ENCODE data around the gene MORN1. TPM values are rescaled to one million over a fixed set of nuclear protein-coding genes. Genes with fewer than 3 reads are reported as not detected.

Gene MORN1
- total and polyA plus RNA-seq, 2 of the 8 experiments (the other 6 are each of a cell fraction or from before 2014, with no cell fraction given): 5.0 to 9.1 TPM

DNA sequence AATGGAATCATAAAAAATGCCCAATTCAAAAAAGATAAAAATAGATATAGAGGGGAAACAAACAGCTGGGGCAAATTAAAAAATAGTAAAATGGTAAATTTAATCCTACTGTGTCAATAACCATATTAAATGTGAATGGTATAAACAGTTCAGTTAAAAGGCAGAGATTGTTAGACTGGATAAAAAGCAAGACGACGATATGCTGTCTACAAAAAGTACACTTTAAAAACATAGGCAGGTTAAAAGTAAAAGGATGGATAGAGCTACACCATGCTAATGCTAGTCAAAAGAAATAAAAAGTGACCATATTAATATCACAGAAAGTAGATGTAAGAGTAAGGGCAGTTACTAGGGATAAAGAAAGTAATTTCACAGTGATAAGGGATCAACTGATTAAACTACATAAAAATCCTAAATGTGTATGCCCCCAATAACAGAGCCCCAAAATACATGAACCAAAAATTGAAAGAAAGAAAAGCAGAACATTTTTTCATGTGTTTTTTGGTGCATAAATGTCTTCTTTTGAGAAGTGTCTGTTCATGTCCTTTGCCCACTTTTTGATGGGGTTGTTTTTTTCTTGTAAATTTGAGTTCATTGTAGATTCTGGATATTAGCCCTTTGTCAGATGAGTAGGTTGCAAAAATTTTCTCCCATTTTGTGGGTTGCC, 27.4 kb downstream of the MORN1 start:
- WGBS, 2 experiments (ENCODE audit: extremely low coverage in 1 of 2, insufficient coverage in 1 of 2, insufficient read length in 1 of 2, insufficient replicate concordance in 2 of 2, low coverage in 1 of 2, low lambda C conversion rate in 2 of 2, missing lambda C conversion rate in 1 of 2): 85% methylated on average over 2 of the region's 2 CpGs; no CpG with 5 or more reads in 1 of the 2 experiments
- H3K4me1 ChIP-seq (replicated peaks in 1 of 4; ENCODE audit: control insufficient read depth in 3 of 4, insufficient read depth in 4 of 4, low read length in 3 of 4): no peaks in the 10 kb centered on the region
- no peak overlapping the region for H3K4me3 ChIP-seq (ENCODE audit: extremely low read depth in 1 of 4, insufficient read depth in 2 of 4, low read depth in 3 of 4, low read length in 4 of 4)
- H3K36me3 ChIP-seq (ENCODE audit: control insufficient read depth in 2 of 4, insufficient read depth in 4 of 4, low read length in 3 of 4): no peaks in the 10 kb centered on the region
- H3K27me3 ChIP-seq (replicated peaks in 1 of 4; ENCODE audit: control insufficient read depth in 3 of 4, extremely low read depth in 1 of 4, insufficient read depth in 3 of 4, low read length in 3 of 4): no peaks in the 10 kb centered on the region; a peak in 1 of 7 replicates
- no peak overlapping the region for H3K23ac ChIP-seq (ENCODE audit: insufficient read length)
- no peak overlapping the region for H3K27ac ChIP-seq (ENCODE audit: low read depth, low read length)
- no peak overlapping the region for H2BK15ac ChIP-seq (ENCODE audit: low read length)
- H2AK5ac ChIP-seq (ENCODE audit: low read depth, low read length): no peak overlapping the region
- no peak overlapping the region for H3K14ac ChIP-seq (ENCODE audit: insufficient read length)
- H4K8ac ChIP-seq (ENCODE audit: extremely low read depth, insufficient read depth, low read length): no peak overlapping the region
- no peak for DNase-seq (ENCODE audit: low read depth in 1 of 2, low spot score in 2 of 2)
- no peak overlapping the region for H3K4ac ChIP-seq (replicated peaks; ENCODE audit: insufficient read length, low read depth, low read length)
- H2BK20ac ChIP-seq (ENCODE audit: low read length): no peak overlapping the region
- no peak overlapping the region for H2BK12ac ChIP-seq (ENCODE audit: low read depth, low read length)
- no peaks in the 10 kb centered on the region for H4K20me1 ChIP-seq (replicated peaks in 1 of 2; ENCODE audit: control insufficient read depth in 1 of 2, insufficient read depth in 2 of 2, low read length in 2 of 2)
- H3K23me2 ChIP-seq (ENCODE audit: low read depth, low read length): no peaks in the 10 kb centered on the region
- no peak overlapping the region for H2AFZ ChIP-seq (ENCODE audit: low read length)
- CTCF ChIA-PET (ENCODE audit: partially characterized antibody): interaction anchor here (0.8 kb wide), 1 partner anchor 11 kb away, joined by 3 read pairs; no protein-coding TSS in a partner anchor
- FAIRE-seq: no peak
- no peak overlapping the region for H2BK5ac ChIP-seq (ENCODE audit: low read depth, low read length)
- no peak overlapping the region for H4K5ac ChIP-seq (ENCODE audit: insufficient read length, low read depth, low read length)
- H3K79me2 ChIP-seq (ENCODE audit: control insufficient read depth in 1 of 2, insufficient read depth in 2 of 2, low read length in 2 of 2): no peaks in the 10 kb centered on the region
- H2BK120ac ChIP-seq (replicated peaks; ENCODE audit: low read depth, low read length): no peak overlapping the region
- no peaks in the 10 kb centered on the region for H3K79me1 ChIP-seq (ENCODE audit: low read depth, low read length)
- no peak overlapping the region for H3K56ac ChIP-seq (replicated peaks; ENCODE audit: insufficient read length, low read depth, low read length)
- no peak overlapping the region for H4K91ac ChIP-seq (replicated peaks; ENCODE audit: insufficient read length, low read length)
- peaks cover 0 to 3% of the 10 kb centered on the region in 2 experiments; a peak in 2 of 4 replicates for H3K9me3 ChIP-seq (ENCODE audit: insufficient read depth in 2 of 2, low read depth in 1 of 2, low read length in 1 of 2)
- H3K18ac ChIP-seq (ENCODE audit: extremely low read depth, low read length): no peak overlapping the region
- H3K9ac ChIP-seq (replicated peaks in 1 of 4; ENCODE audit: extremely low read depth in 1 of 4, low read depth in 3 of 4, low read length in 3 of 4): no peak overlapping the region
- H3K4me2 ChIP-seq (ENCODE audit: insufficient read depth in 1 of 2, low read depth in 2 of 2, low read length in 2 of 2): no peak overlapping the region
- POLR2A ChIA-PET (ENCODE audit: partially characterized antibody): no interaction called here
- TF ChIP-seq SP4 (IDR thresholded peaks at IDR 0.05; ENCODE audit: low read length): no peak
- no peak for TF ChIP-seq NRF1 (IDR thresholded peaks at IDR 0.05; ENCODE audit: low read depth, low read length)
- TF ChIP-seq RNF2 (IDR thresholded peaks at IDR 0.05; ENCODE audit: borderline replicate concordance, low read depth, low read length, missing control alignments, poor library complexity, severe bottlenecking): no peak
- TF ChIP-seq NANOG (IDR thresholded peaks at IDR 0.05; ENCODE audit: insufficient read depth, low read depth, low read length, poor library complexity, severe bottlenecking): no peak
- no peak for TF ChIP-seq CBX8 (IDR thresholded peaks at IDR 0.05; ENCODE audit: borderline replicate concordance, low read depth, low read length)
- TF ChIP-seq CBX5 (IDR thresholded peaks at IDR 0.05; ENCODE audit: low read depth, low read length): no peak
- TF ChIP-seq CHD2 (IDR thresholded peaks at IDR 0.05; ENCODE audit: low read length): no peak
- TF ChIP-seq BRCA1 (IDR thresholded peaks at IDR 0.05; ENCODE audit: low read depth, low read length): no peak
- TF ChIP-seq POU5F1 (IDR thresholded peaks at IDR 0.05; ENCODE audit: low read depth, low read length): no peak
- TF ChIP-seq SIX5 (IDR thresholded peaks at IDR 0.05; ENCODE audit: low read depth, low read length): no peak
- no peak for TF ChIP-seq CTBP2 (IDR thresholded peaks at IDR 0.05; ENCODE audit: borderline replicate concordance, insufficient read depth, insufficient read length, low read length)
- TF ChIP-seq YY1 (IDR thresholded peaks at IDR 0.05; ENCODE audit: low read depth, low read length): no peak
- no peak for TF ChIP-seq RBBP5 (IDR thresholded peaks at IDR 0.05; ENCODE audit: borderline replicate concordance, low read depth, low read length)
- no peak for TF ChIP-seq ZNF274 (IDR thresholded peaks at IDR 0.05; ENCODE audit: borderline replicate concordance, extremely low read depth, low read length)

Measured in H1 (cell line).